ENCODE results near the gene ALG10B.
"Not testable (repeated sequence)": the region's sequence is repeated elsewhere in the genome, so short reads cannot be mapped to it uniquely, and the experiment has no call there.

ALG10B gene, protein sequence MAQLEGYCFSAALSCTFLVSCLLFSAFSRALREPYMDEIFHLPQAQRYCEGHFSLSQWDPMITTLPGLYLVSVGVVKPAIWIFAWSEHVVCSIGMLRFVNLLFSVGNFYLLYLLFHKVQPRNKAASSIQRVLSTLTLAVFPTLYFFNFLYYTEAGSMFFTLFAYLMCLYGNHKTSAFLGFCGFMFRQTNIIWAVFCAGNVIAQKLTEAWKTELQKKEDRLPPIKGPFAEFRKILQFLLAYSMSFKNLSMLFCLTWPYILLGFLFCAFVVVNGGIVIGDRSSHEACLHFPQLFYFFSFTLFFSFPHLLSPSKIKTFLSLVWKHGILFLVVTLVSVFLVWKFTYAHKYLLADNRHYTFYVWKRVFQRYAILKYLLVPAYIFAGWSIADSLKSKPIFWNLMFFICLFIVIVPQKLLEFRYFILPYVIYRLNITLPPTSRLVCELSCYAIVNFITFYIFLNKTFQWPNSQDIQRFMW

DNA sequence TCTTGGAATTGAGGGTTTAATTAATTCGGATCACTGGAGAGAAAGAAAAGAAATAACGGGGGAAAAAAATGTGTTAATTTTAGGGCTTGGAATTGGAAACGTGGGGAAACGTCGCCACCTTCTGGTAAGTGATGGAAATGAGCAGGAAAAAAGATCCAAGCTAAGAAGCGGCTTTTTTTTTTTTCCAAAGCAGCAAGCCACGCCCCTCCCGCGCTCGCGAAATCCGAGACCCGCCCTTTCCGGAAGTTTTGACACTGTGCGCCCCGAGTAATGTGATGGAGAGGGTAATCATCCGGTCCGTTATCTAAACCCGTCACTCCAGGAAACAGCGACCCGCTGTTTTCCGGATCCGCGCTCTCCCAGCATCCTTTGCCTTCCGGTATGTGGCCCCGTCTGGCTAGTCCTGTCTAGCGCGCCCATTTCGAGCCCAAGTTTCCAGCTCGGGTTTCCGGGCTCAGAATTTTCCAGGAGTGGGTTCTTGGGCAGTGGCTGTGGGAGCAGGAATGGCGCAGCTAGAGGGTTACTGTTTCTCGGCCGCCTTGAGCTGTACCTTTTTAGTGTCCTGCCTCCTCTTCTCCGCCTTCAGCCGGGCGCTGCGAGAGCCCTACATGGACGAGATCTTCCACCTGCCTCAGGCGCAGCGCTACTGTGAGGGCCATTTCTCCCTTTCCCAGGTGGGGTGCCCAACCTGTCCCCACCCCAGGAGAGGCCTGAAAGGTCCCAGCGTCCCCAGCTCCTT is at the start of gene ALG10B:
Gene ALG10B, plus strand, starts transcription at position 384 of the 739 bp plus-strand sequence. Its CDS starts 120 bp downstream, at position 504.
- DNase-seq = peak; percentile 86

DNA sequence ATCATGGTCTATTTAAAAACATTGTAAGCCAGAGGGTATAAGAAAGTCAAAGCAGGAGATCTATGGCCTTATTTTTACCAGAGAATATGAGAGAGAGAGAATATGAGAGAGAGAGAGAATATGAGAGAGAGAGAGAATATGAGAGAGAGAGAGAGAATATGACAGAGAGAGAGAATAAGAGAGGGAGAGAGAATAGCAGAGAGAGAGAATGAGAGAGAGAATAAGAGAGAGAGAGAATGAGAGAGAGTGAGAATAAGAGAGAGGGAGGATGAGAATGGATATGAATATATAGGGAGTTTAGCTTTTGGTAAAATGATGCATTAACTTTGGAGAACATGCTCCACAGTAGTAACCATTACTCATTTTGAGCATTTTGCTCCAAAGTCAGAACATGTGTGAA is 48.0 kb upstream of the ALG10B start:
- no peak for DNase-seq

DNA sequence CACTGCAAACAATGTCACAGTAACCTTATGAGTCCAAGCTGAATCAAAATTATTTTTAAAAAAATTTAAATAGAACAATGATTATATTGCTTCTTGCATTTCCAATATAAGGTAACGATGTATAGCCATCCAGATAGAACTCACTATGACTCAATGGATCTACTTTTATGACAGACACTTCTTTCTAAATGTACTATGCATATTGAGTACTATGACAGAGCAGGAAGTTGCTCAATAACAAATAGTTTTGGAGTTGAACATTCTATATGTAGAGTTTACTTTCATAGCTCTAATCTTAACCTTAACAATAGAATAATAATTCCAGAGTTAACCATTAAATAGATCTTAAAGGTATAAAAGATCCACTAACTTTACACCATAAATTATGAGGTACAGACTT is 46.7 kb upstream of the ALG10B start:
- DNase-seq = no peak

DNA sequence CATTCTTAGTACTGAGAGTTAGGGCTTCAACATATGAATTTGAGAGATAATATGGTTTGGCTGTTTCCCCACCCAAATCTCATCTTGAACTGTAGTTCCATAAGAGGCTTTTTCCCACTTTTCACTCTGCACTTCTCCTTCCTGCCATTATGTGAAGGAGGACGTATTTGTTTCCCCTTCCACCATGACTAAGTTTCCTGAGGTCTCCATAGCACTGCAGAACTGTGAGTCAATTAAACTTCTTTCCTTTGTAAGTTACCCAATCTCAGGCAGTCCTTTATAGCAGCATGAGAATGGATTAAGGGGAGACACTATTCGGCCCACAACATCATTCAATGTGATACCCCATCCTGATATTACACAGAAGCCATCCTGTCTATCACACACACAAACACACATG is 36.8 kb upstream of the ALG10B start:
- DNase-seq = no peak

DNA sequence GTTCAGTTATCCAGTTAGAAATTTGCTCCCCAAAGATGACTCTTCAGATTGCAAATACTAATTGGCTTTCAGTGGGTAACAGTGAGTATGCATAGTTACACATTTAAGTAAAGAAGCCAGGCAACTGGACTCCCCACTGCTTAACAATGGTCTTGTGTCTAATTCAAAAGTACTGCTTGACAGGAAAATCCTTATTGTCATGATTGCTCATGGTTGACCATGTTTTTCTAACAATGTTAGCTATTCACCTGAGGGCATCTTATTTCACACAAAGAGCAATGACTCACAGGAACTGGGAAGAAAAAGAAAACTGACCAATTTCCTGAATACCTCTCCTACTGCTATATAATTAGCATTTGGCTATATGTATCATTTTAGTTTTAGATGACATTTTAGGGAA is 33.7 kb upstream of the ALG10B start:
- no peak for DNase-seq

DNA sequence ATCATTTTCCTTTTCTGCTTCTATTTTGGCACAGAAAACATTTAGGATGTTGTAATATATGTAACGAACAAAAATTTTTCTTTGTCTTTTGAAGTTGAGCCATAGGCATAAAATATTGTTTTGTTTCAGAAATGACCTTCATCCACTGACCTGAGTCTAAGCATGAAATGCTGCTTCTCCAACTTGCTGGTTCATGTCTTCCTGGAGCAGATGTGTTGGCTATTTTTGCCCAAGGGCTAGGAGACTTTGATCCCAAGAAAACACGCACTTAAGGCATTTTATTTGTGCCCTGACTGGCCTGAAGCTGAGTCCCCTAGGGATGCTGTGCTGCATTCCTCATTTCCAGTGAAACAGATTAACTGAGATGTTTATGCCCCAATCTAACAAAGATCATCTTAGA is 27.2 kb upstream of the ALG10B start:
- no peak for DNase-seq

DNA sequence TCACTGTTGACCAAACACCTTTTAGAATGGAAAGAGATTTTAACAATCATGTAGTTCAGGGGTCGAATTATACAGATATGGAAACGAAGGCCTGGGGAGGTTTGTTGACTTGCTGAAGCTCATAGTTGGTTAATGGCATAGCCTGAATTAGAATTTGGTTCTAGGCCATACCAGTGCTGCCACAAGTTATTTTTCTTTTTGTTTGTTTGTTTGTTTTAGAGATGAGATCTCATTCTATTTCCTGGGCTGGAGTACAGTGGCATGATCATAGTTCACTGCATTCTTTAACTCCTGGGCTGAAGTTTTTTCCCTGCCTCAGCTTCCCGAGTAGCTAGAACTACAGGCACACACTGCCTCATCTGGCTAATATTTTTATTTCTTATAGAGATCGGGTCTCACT is 25.4 kb upstream of the ALG10B start:
- no peak for DNase-seq

DNA sequence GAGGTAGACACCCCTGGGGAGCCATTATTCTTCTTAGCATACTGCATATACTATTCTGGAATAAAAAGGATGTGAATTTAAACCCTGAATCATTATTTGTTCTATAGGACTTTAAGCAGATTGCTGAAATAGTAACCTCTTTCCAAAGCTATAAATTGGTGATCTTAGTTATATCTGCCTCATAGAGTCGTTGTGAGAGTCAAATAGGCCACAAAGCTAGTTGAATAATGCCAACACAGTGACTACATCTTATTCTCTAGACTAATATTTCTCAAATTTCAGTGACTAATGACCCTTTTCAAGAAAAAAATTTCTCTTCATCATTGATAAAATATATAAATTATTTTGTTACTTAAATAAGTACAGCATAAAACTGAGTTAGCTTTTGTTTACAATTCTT is 13.6 kb upstream of the ALG10B start:
- not testable (repeated sequence) for DNase-seq

DNA sequence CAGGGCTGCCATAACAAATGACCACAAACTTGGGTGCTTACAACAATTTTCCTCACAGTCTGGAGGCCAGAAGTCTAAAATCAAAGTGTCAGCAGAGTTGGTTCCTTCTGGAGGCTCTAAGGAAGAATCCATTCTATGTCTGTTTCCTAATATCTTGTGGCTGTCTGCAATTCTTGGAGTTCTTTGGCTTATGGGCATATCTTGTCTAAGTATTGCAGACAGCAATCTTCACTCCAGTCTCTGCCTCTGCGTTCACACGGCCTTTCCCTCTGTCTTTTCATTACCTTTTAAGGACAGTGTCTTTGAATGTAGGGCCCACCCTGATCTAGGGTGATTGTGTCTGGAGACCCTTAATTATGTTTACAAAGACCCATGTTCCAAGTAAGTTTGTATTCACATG is 5.4 kb downstream of the ALG10B start:
- DNase-seq = not testable (repeated sequence)

DNA sequence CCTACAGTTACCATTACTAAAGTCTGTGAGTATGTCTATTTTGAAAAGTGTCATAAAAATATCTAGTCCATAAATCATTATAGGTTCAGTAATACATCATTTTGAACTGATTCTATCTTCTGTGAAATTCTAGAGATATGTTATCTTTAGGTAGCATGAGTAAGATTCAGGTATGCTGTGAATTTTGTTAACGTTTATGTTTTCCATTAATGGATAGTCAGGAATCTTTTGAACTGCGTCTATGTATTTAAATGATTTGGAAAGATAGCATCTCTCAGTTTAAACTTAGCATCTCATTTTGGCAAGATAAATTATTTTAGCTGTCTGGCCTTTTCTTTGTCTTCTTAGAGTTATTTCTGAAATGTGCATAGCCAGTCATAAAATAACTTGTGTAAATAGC is 8.3 kb downstream of the ALG10B start:
- DNase-seq = no peak

DNA sequence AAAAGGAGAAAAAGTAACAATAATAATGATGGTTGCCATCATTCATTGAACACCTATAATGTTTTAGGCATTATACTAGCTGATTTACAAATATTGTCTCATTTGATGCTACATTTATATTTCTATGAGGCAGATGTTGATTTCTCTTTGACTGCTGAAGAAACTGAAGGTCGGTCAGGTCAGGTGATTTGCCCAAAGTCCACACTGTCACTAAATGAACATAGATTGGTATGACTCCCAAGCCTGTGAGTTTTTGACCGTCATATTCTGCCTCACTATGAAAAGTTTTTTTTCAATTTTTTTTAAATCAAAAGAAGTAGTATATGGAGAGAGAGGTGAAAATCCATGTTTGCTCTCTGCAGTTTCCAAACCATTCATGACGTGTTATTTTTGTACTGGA is 10.8 kb downstream of the ALG10B start:
- no peak for DNase-seq

DNA sequence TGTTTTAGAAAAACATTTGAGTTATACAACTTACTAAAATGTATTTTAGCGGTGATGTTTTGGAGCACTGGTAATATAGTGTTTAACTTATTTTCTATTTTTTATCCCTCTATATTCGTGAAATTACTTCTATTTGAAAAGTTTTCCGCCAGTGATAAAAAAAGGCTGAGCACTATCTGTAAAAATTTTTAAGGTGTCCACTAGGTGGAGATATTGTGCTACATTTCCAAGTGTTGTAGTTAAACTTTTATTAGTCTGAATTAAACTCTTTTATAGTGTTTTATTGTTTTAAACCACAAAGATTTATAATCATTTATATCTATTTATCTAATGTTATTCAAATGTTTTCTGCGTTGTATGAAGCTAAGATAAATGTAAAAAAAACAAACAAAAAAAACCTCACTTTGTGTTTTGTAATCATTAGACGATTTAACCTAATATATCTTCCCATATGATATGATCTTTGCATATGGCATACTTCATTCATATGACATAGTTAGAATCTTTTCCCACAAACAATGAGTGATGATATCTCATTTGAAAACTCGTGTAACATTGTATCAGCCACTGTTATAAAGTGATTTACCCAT is 11.8 kb downstream of the ALG10B start:
- no peak for DNase-seq

DNA sequence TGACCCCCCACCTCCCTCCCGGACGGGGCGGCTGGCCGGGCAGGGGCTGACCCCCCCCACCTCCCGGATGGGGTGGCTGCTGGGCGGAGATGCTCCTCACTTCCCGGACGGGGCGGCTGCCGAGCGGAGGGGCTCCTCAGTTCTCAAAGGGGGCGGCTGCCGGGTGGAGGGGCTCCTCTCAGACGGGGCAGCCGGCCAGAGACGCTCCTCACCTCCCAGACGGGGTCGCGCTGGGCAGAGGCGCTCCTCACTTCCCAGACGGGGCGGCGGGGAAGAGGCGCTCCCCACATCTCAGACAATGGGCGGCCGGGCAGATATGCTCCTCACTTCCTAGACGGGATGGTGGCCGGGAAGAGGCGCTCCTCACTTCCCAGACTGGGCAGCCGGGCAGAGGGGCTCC is 13.8 kb downstream of the ALG10B start:
- DNase-seq = not testable (repeated sequence)

DNA sequence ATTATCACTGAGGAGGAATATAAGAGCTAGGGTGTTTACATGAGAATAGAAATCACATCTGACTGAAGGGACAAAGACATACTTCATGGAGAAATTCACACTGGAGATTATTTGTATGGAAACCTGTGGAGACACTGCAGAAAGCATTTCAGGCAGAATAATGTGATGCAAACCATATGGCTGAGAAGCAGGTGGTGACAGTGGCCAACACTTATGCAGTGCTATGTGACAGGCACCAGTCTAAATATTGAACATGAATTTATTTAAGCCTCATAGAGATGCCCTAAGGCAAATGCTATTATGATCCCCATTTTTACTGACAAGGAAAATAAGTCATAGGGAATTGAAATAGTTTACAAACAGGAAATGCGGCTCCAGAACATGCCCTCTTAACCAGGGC is 16.2 kb downstream of the ALG10B start:
- no peak for DNase-seq

DNA sequence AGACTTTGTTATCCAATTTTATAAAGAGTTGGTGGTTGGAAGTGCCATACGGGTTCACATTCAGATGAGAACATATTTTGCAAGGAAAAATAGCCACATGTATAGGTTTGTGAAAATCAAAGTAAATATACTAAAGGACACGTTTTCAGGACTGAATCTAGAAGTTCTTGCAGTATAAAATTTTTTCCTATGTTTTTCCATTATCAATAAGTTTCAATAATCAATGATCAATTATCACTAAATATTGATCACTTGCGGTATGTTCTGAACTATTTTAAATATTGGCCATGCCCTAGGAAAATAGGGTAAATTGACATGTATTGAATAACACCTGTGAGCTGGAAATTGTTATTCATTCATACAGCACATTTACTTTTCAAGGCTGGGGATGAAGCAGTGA is 25.9 kb downstream of the ALG10B start:
- DNase-seq = no peak

DNA sequence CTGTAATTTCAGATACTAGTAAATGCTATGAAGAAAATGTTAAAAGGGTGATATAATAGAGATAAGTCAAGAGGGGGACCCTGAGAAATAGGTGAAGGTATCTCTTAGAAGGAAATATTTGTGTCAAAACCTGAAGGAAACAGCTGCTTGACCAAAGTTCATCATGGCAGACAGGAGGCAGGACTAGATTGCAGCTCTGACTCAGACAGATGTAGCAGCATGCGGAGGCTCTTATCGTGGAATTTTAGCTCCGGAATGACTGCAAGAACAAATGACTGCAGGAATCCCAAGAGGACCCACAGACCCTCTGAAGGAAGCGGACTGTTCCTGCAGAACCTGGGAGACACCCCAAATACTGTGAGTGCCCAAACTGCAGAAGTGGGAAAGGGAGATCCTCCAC is 26.7 kb downstream of the ALG10B start:
- DNase-seq = not testable (repeated sequence)

DNA sequence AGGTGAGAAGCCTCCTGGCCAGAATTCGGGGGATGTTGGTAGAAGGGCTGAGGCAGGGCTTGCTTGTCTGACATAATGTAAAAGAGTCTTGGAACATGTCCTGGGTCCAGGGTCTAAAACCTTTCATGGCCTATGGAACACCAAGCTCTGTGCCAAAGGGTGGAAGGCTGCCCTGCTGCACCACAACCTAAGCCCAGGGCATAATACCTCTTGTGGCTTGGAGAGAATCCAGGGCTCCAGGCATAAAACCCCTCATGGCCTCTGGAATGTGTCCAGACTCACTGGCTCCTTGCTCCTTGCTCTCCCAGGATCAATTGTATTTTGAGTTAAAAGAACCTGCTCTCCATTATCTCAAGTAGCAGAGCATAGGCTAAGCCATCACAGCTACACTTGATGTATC is 27.3 kb downstream of the ALG10B start:
- DNase-seq = not testable (repeated sequence)

DNA sequence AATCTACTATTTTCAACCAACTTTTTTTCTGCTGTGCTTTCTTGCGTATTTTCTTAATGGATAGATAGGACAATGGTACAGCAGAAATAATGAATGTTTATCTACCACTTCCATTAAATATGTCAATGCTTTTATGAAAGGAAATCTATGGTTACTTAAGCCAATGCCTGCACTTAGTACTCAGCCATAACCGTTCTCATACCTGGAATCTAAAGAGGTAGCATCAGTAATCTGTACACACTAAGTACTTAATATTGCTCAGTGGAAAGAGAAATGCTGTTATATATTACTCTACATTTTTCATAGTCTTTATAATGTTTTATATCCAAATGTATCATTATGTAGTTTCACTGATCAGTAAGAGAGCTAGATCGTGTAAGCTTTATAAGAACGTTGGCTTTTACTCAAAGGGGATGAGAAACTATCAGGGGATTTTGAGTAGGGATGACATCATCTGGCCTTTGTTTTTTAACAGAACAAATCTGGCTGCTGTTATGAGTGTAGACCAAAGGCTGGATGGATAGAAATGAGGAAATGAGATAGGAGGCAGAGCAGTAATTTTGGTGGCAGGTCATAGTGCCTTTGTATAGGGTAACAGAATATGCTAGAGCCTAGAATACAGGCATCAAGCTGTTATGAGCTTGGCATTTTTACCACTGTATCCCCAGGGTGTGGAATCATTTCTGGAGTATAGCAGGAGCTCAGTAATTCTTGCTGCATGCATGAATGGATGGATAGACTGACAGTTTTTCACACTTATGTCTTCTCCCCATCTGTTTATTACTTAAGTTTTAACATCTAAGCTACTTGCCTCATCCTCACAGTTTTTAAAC is 34.0 kb downstream of the ALG10B start:
- peak; percentile 34 for DNase-seq

DNA sequence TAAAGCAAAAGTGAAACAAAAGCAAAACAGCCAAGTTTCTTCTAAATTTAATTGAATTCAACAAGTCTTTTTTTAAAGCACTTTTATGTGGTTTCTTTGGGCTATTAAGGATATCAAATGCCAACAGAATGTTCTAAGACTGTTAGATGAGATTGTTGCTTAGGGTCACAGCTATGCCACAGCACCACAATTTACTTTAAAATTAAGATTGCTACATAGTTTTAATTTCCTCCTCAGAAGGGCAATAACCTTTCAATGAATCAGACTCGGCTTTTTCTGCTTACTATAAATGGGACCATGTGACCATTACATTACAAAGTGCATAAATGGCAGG is 34.6 kb downstream of the ALG10B start:
- not testable (repeated sequence) for DNase-seq

DNA sequence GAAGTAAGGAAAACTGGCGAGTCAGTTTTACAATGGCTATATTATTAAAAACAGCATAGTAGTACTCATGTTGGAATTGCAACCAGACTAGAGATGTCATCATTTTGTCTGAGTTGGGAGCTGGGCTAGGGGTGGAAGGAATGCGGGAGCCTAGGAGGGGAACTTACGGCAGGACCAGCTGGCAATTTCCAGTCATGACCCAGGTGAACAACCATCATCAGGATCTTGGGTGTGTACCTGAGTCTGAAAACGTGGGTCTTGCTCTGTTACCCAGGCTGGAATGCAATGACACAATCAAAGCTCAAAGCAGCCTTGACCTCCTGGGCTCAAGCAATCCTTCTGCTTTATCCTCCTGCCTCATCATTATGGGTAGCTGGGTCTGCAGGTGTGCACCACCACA is 50.9 kb downstream of the ALG10B start:
- no peak for DNase-seq

DNA sequence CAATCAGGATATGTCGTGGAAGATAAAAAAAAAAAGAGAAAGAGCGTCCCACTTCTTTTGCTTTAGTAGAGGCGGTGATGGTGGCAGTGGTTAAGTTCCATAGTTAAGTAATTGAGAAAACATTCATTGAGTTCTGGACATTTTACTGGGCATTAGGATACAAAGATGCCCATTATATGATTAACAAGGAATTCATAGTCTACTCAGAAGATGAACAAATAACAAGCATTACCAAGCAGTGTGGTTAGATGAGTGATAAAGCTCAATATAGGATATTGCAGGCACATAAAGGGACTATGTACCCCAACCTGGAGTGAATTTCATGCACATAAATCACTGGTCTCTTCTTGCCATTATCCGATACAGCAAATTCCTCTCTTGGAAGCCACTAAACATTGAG is 53.7 kb downstream of the ALG10B start:
- DNase-seq = no peak

DNA sequence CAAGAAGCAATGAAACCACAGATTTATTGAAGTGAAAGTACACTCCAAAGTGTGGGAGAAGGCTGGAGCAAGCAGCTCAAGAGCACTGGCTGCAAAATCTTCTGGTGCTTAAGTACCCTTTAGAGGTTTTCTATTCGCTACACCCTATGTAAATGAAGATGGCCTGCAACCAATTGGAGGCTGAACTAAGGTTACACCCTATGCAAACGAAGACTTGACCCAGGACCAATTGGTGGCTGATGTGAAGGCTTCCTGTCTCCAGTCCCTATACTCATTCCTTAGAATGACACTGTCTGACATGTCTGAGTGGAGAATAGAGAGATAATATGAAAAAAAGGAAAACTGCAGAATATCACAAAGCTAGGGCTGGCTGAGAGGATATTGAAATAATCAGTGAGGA is 57.2 kb downstream of the ALG10B start:
- peak; percentile 9 for DNase-seq

DNA sequence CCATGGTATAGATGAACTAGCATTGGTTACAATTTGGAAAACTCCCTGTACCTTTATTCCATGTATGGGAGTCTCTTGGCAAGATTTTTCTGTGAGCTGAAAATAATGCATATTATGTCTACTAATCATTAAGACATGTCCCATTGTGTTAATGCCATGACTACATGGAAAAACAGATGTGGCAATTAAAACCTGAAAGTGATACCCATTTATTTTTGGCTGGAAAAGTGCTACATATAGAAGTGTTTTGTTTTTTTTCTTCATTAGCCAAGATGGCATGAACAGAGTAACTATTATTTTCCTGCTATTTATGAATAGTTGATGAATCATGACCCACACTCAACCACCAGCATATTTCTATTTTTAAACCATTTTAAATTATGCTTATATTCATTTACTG is 58.2 kb downstream of the ALG10B start:
- peak; percentile 90 for DNase-seq
